Measurements from ENCODE around the gene STT3B.
A peak's percentile ranks its signal among the peaks of the same experiment; 100 is the strongest.

Gene STT3B

DNA sequence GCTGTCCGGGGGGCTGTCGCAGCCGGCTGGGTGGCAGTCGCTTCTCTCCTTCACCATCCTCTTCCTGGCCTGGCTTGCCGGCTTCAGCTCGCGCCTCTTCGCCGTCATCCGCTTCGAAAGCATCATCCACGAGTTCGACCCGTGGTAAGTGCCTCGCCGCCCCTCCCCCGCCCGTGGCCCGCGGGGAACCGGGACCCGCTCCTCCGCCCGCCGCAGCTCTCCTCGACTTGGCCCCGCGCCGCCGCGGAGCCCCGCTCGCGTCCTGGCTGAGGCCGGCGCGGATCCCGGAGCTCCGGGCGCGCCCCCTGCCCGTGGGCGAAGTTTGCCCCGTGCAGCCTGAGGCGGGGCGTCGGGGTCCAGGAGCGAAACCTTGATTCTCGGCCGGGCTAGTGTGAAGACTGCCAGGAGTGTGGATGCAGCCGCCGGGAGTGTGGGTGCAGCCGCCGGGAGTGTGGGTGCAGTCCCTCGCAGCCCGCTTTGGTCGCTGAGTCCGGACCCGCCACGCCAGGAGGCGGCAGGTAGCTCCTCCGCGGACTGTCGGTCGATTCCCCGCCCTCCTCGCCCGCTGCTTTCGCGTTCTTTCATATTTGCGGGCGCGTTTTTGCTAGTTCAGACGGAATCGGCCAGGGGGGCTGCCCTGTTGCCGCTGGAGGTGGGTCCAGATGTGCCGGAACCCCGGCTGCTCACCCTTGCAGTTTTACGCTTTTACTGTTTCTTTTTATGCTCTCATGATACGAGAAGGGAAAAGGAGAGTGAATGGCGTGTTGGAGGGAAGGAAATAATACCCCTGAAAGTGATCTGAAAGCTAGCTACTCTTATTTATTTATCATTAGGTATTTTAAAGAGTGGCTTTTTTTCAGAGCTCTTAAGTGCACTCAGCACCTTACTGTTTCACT is 692 bp downstream of the STT3B start (continued):
- TF ChIP-seq, protein P1, sequence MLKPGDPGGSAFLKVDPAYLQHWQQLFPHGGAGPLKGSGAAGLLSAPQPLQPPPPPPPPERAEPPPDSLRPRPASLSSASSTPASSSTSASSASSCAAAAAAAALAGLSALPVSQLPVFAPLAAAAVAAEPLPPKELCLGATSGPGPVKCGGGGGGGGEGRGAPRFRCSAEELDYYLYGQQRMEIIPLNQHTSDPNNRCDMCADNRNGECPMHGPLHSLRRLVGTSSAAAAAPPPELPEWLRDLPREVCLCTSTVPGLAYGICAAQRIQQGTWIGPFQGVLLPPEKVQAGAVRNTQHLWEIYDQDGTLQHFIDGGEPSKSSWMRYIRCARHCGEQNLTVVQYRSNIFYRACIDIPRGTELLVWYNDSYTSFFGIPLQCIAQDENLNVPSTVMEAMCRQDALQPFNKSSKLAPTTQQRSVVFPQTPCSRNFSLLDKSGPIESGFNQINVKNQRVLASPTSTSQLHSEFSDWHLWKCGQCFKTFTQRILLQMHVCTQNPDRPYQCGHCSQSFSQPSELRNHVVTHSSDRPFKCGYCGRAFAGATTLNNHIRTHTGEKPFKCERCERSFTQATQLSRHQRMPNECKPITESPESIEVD (tag by site-specific recombination; IDR thresholded peaks at IDR 0.05): no peak
- TF ChIP-seq ZNF785 (tag by site-specific recombination; IDR thresholded peaks at IDR 0.05) (no peak), GLIS2 (tag by site-specific recombination; IDR thresholded peaks at IDR 0.05) (0 out of 2 replicates have a peak, but pooled peaks have one; percentile 17), IKZF3 (tag by site-specific recombination; IDR thresholded peaks at IDR 0.05) (no peak), ZXDB (tag by site-specific recombination; IDR thresholded peaks at IDR 0.05) (peak; percentile 52), WT1 (tag by site-specific recombination; IDR thresholded peaks at IDR 0.05) (no peak), ZNF140 (tag by site-specific recombination; IDR thresholded peaks at IDR 0.05) (no peak), ZNF366 (tag by site-specific recombination; conservative IDR thresholded peaks at IDR 0.05) (no peak), ZNF416 (tag by site-specific recombination; IDR thresholded peaks at IDR 0.05) (no peak), ZNF555 (tag by site-specific recombination; conservative IDR thresholded peaks at IDR 0.05) (no peak)
- TF ChIP-seq, protein P2, sequence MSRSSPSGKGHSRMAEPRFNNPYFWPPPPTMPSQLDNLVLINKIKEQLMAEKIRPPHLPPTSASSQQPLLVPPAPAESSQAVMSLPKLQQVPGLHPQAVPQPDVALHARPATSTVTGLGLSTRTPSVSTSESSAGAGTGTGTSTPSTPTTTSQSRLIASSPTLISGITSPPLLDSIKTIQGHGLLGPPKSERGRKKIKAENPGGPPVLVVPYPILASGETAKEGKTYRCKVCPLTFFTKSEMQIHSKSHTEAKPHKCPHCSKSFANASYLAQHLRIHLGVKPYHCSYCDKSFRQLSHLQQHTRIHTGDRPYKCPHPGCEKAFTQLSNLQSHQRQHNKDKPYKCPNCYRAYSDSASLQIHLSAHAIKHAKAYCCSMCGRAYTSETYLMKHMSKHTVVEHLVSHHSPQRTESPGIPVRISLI (tag by site-specific recombination; IDR thresholded peaks at IDR 0.05): no peak

DNA sequence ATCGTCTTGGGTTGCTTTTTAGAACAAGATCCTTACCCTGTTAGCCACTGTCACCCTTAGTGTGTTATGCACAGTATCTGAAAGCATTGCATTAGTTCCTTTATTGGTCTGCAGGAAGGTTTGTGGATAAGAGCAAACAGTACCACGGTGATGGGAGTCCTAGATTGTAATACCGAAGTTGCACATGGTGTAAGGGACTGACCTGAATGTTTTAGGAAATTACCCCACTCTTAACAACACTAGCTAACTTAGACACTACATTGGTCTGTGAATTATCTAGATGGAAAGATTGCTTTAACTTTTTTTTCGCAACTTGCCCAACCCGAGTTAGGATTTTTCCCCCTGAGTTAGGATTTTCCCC is 1.3 kb downstream of the STT3B start:
- Histone ChIP-seq H3K4me3 (ENCODE audit: low read depth, low read length) (peak overlapping the region; percentile 95), H3K36me3 (ENCODE audit: control insufficient read depth in 2 of 2, insufficient read depth in 1 of 2, low read length in 2 of 2) (no peaks in the 10 kb centered on the region), H3K9me3 (ENCODE audit: control insufficient read depth, insufficient read depth, low read depth, low read length) (no peaks in the 10 kb centered on the region), H3K4me1 (ENCODE audit: control insufficient read depth, insufficient read depth, low read length) (no peaks in the 10 kb centered on the region), H3K27ac (ENCODE audit: extremely low read depth, low read depth, low read length) (no peak overlapping the region)
- TF ChIP-seq, protein P2 (tag by site-specific recombination; IDR thresholded peaks at IDR 0.05): no peak
- TF ChIP-seq ZBTB17 (tag by site-specific recombination; IDR thresholded peaks at IDR 0.05): 0 out of 2 replicates have a peak, but pooled peaks have one; percentile 24
- no peak for TF ChIP-seq IKZF3 (tag by site-specific recombination; IDR thresholded peaks at IDR 0.05)
- no peak for TF ChIP-seq ZSCAN30 (tag by site-specific recombination; IDR thresholded peaks at IDR 0.05)
- TF ChIP-seq ZEB2 (tag by site-specific recombination; IDR thresholded peaks at IDR 0.05): no peak
- TF ChIP-seq ZNF169 (tag by site-specific recombination; IDR thresholded peaks at IDR 0.05): no peak
- peak; percentile 32 for TF ChIP-seq ZNF600 (tag by site-specific recombination; IDR thresholded peaks at IDR 0.05)
- TF ChIP-seq, protein P3, sequence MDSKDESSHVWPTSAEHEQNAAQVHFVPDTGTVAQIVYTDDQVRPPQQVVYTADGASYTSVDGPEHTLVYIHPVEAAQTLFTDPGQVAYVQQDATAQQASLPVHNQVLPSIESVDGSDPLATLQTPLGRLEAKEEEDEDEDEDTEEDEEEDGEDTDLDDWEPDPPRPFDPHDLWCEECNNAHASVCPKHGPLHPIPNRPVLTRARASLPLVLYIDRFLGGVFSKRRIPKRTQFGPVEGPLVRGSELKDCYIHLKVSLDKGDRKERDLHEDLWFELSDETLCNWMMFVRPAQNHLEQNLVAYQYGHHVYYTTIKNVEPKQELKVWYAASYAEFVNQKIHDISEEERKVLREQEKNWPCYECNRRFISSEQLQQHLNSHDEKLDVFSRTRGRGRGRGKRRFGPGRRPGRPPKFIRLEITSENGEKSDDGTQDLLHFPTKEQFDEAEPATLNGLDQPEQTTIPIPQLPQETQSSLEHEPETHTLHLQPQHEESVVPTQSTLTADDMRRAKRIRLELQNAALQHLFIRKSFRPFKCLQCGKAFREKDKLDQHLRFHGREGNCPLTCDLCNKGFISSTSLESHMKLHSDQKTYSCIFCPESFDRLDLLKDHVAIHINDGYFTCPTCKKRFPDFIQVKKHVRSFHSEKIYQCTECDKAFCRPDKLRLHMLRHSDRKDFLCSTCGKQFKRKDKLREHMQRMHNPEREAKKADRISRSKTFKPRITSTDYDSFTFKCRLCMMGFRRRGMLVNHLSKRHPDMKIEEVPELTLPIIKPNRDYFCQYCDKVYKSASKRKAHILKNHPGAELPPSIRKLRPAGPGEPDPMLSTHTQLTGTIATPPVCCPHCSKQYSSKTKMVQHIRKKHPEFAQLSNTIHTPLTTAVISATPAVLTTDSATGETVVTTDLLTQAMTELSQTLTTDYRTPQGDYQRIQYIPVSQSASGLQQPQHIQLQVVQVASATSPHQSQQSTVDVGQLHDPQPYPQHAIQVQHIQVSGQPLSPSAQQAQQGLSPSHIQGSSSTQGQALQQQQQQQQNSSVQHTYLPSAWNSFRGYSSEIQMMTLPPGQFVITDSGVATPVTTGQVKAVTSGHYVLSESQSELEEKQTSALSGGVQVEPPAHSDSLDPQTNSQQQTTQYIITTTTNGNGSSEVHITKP (tag by site-specific recombination; IDR thresholded peaks at IDR 0.05): peak; percentile 78
- ChIA-PET POLR2A (no interaction called here), CTCF (interaction anchor here (1.2 kb wide), 1 partner anchor 235 kb away, joined by 3 read pairs; no protein-coding TSS in a partner anchor)

Measured in HEK293 (cell line).